ENCODE measurements around the gene ZNF324.

ZNF324 gene

GRCh38 chr19:58520257-58520599 lies 53.3 kb downstream of the ZNF324 start:
- in situ Hi-C loops (cut with HindIII; ENCODE audit: low sequenced_read_pairs), result no loop called here

GRCh38 chr19:58521651-58522050 lies 54.8 kb downstream of the ZNF324 start:
- in situ Hi-C loops (cut with HindIII; ENCODE audit: low sequenced_read_pairs), result no loop called here

- in situ Hi-C loops (cut with HindIII; ENCODE audit: low sequenced_read_pairs), result no loop called here
Observed at GRCh38 chr19:58522709-58523108, 55.8 kb downstream of the ZNF324 start.

Measured in endothelial cell of hepatic sinusoid (primary cell).